Ascending aorta (tissue), 2 donors: ENCODE data around the gene HNRNPUL2. TPM values are rescaled to one million over a fixed set of nuclear protein-coding genes. Genes with fewer than 3 reads are reported as not detected.
"Not testable (repeated sequence)": the region's sequence is repeated elsewhere in the genome, so short reads cannot be mapped to it uniquely, and the experiment has no call there.

Experiments
- DNase-seq, 2 donors: peaks; one replicate each; pipeline ENCODE4 v3.0.0-alpha.2; 2019; ENCODE audit warnings: low spot score in 2 of 2
- H3K27ac ChIP-seq, 2 donors: fragments of 200-600 bp; sonication (generic); one replicate each; pipeline ENCODE4 v1.5.1; 2016 to 2017; ENCODE audit warnings: mild to moderate bottlenecking in 1 of 2
- H3K27me3 ChIP-seq: fragments of 200-600 bp; sonication (generic); one replicate; pipeline ENCODE4 v1.5.1; 2017
- H3K36me3 ChIP-seq, 2 donors: fragments of 200-600 bp; sonication (generic); one replicate each; pipeline ENCODE4 v1.5.1; 2016
- H3K4me1 ChIP-seq, 2 donors: fragments of 200-600 bp; sonication (generic); one replicate each; pipeline ENCODE4 v1.5.1; 2016 to 2017; ENCODE audit warnings: mild to moderate bottlenecking in 1 of 2
- H3K4me3 ChIP-seq, 2 donors: fragments of 200-600 bp; sonication (generic); one replicate each; pipeline ENCODE4 v1.5.1; 2016 to 2017; ENCODE audit warnings: mild to moderate bottlenecking in 1 of 2
- H3K9me3 ChIP-seq, 2 donors: fragments of 200-600 bp; sonication (generic); one replicate each; pipeline ENCODE4 v1.5.1; 2016
- intact Hi-C: fragments of 100-400 bp; cut with DNase I; formaldehyde crosslinking; loops from one replicate; pipeline ENCODE4 v1.15.1; 2023
- total RNA-seq: library from RNA; depleted of rRNA; stranded (reverse); fragments of >200 nt; gene quantifications from one replicate; pipeline ENCODE4 v1.1.0, GENCODE V29; 2016
- TF ChIP-seq, protein P1 (sequence below), 3 experiments: fragments of 200-600 bp in 2 of 3; fragments of 450-650 bp in 1 of 3; sonication (generic) in 2 of 3; IDR thresholded peaks; one replicate each; pipeline ENCODE4 v1.5.1; 2016 to 2019; ENCODE audit warnings: antibody characterized with exemption in 3 of 3, mild to moderate bottlenecking in 1 of 3, moderate library complexity in 1 of 3

HNRNPUL2 gene
- total RNA-seq, 1 donor from 2014 or later, result 14.6 TPM

DNA sequence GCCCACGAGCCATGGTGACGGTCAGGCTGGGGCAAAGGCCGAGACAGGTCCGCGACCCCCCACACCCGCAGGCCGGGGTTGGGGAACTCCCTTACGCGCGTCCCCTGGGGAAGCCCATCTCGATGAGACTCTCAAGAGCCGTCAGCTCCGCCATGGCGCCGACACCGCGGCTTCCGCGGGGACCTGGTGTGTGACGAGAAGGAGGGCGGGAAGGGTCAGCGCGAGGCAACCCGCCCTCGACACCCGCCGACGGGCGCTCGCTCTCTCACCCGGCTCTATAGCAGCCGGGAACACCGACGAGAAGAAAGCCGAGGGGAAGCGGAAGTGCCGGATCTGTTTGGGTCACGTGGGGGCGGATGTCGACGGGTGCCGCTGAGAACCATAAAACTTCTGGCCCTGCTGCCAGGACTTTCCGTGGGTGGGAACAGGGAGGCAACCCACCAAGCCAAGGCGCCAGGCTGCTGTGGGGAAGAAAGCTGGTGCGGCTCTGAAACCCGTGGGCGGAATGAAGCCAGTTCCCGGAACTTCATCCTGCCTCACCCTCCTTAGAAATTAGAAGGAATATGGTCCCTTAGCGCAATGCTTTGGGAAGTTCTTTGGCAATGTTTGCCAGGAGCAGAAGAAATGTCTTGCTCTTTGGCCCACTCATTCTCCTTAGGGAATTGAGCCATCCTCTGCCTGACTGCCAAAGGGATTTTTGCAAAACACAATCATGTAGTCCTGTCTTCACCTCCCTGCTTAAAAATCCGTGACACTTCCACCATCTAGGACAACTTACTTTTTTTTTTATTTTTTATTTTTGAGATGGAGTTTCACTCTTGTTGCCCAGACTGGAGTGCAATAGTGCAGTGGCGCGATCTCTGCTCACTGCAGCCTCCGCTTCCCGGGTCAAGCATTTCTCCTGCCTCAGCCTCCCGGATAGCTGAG is 48.2 kb downstream of the HNRNPUL2 start, which contains the start of gene UBXN1:
TSS of gene UBXN1 (minus strand) at position 304 of the 927 bp plus-strand sequence. CDS start at position 154, 150 bp downstream.
- H3K4me1 ChIP-seq, result peaks cover 7 to 11% of the 10 kb centered on the region in 2 donors
- intact Hi-C loops, result loop anchor here (1.0 to 5.0 kb wide), 4 partner anchors 14 to 77 kb away; partner anchors contain the start of genes C11orf98, CSKMT, INTS5 and MTA2

DNA sequence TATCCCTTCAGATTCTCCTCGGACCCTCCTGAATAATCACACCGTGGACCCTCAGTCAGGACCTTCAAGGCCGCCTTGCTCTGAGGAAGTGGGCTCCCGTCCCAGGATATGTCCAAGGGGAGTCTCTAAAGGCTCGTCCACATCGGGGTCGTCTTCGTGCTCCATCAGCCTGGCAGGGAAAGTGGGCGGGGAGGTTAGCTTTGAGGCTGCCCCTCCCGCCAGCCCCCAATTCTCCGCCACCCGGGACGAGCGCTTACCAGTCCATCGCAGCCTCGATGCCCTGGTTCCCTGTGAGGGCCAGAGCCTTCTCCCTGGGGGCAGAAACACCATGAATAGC is 48.9 kb downstream of the HNRNPUL2 start:
- DNase-seq, result no peak
- Histone ChIP-seq H3K27me3 (no peaks in the 10 kb centered on the region), H3K4me1 (peaks cover 7 to 11% of the 10 kb centered on the region in 2 donors), H3K4me3 (peak overlapping the region; percentile 78 to 100), H3K27ac (peak overlapping the region; percentile 96), H3K36me3 (peaks cover 21 to 27% of the 10 kb centered on the region in 2 donors), H3K9me3 (no peaks in the 10 kb centered on the region)
- intact Hi-C loops, result loop anchor here (2.0 to 5.0 kb wide), 2 partner anchors 26 to 76 kb away; partner anchors contain the start of genes INTS5 and MTA2
- TF ChIP-seq, protein P1, sequence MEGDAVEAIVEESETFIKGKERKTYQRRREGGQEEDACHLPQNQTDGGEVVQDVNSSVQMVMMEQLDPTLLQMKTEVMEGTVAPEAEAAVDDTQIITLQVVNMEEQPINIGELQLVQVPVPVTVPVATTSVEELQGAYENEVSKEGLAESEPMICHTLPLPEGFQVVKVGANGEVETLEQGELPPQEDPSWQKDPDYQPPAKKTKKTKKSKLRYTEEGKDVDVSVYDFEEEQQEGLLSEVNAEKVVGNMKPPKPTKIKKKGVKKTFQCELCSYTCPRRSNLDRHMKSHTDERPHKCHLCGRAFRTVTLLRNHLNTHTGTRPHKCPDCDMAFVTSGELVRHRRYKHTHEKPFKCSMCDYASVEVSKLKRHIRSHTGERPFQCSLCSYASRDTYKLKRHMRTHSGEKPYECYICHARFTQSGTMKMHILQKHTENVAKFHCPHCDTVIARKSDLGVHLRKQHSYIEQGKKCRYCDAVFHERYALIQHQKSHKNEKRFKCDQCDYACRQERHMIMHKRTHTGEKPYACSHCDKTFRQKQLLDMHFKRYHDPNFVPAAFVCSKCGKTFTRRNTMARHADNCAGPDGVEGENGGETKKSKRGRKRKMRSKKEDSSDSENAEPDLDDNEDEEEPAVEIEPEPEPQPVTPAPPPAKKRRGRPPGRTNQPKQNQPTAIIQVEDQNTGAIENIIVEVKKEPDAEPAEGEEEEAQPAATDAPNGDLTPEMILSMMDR (IDR thresholded peaks at IDR 0.05), result no peak

More for the DNA sequence above, 48.2 kb downstream of the HNRNPUL2 start, which contains the start of gene UBXN1:
- no peaks in the 10 kb centered on the region for H3K27me3 ChIP-seq
- peak within 1 kb of the TSS; percentile 78 to 100 for H3K4me3 ChIP-seq
- TF ChIP-seq, protein P1 (IDR thresholded peaks at IDR 0.05), result no peak
- H3K27ac ChIP-seq, result peak within 1 kb of the TSS; percentile 96
- peaks cover 21 to 27% of the 10 kb centered on the region in 2 donors for H3K36me3 ChIP-seq
- no peaks in the 10 kb centered on the region for H3K9me3 ChIP-seq
- DNase-seq, result peak; percentile 55 to 95

DNA sequence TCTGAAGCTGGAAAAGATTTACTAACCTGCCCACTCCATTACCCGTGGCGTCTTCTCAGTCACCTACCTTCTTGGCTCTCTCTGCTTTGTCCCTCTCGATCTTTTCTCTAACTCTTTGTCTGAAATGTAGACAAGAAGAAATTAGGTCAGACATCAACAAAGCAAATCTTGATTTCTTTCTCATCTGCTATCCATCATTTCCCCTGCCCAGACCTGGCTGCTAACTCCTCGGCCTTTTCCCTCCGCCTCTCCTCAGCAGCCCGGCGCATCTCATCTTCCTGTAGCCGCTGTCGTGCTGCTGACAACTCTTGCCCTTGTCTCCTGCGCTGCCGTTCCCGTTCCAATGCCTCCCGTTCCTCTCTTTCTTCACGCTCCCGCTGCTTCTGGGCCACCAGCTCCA is 49.5 kb downstream of the HNRNPUL2 start:
- DNase-seq, result no peak
- Histone ChIP-seq H3K4me1 (peaks cover 9 to 14% of the 10 kb centered on the region in 2 donors), H3K36me3 (peaks cover 21 to 27% of the 10 kb centered on the region in 2 donors), H3K4me3 (peak overlapping the region; percentile 78 to 100), H3K9me3 (no peaks in the 10 kb centered on the region), H3K27me3 (no peaks in the 10 kb centered on the region), H3K27ac (peak overlapping the region in 1 of 2 donors; percentile 96)
- intact Hi-C loops, result loop anchor here (2.0 to 5.0 kb wide), 2 partner anchors 25 to 75 kb away; partner anchors contain the start of genes INTS5 and MTA2
- TF ChIP-seq, protein P1 (IDR thresholded peaks at IDR 0.05), result no peak

DNA sequence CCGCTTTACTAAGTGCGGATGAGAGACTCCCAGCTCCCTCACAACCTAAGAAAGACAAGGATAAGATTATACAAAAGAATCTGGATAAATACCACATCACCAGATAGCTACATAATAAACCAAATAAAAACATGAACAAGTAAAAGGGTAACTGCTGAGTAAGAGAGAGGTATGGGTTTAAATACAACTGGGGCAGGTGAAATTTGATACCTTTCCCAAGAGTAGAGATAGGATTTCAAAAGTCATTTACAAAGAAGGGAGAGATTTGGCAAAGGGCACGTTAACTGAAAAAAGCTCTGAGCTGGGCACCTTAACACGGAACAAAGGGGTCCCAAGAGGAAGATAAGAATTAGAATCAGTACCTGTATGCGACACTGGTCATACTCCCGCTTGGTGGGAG is 50.1 kb downstream of the HNRNPUL2 start:
- Histone ChIP-seq H3K9me3 (no peaks in the 10 kb centered on the region), H3K4me1 (peaks cover 12 to 16% of the 10 kb centered on the region in 2 donors), H3K27me3 (no peaks in the 10 kb centered on the region), H3K36me3 (peaks cover 21 to 27% of the 10 kb centered on the region in 2 donors), H3K27ac (no peak overlapping the region), H3K4me3 (no peak overlapping the region)
- DNase-seq, result no peak
- TF ChIP-seq, protein P1 (IDR thresholded peaks at IDR 0.05), result no peak
- intact Hi-C loops, result loop anchor here (5.0 kb wide), 1 partner anchor 75 kb away; the partner anchor contains the start of gene MTA2

DNA sequence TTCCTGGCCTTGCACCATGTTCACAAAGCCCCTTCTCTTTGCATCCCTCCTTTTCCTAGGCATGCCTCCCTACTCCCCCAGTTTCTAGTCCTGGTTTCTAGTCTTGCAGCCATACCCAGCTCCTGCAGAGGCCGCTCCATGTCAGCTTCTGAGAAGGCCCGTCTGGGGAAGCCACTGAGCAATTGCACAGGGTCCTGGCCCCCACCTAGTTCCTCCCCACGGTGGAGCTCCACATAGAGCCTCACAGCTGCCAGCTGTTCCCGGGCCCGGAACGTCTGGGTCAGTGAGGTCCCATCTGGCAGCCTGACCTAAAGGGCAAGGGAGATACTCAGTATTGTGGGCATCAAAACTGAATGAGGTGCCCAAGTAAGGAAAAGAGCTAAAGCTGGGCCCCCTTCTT is 50.6 kb downstream of the HNRNPUL2 start:
- no peaks in the 10 kb centered on the region for H3K9me3 ChIP-seq

DNA sequence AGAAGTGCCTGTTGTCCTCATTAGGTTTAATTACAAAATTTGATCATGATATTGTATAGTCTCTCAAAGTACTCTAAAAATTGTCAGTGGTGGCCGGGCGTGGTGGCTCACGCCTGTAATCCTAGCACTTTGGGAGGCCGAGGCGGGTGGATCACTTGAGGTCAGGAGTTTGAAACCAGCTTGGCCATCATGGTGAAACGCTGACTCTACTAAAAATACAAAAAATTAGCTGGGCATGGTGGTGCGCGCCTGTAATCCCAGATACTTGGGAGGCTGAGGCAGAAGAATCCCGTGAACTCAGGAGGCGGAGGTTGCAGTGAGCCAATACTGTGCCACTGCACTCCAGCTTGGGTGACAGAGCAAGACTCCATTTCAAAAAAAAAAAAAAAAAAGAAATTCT is 51.8 kb downstream of the HNRNPUL2 start:
- H3K9me3 ChIP-seq, H3K27ac ChIP-seq, H3K4me3 ChIP-seq, H3K27me3 ChIP-seq, DNase-seq: not testable (repeated sequence)
- peaks cover 21 to 27% of the 10 kb centered on the region in 2 donors for H3K36me3 ChIP-seq
- peaks cover 17 to 19% of the 10 kb centered on the region in 2 donors for H3K4me1 ChIP-seq
- intact Hi-C loops, result loop anchor here (5.0 kb wide), 1 partner anchor 73 kb away; the partner anchor contains the start of gene MTA2

More for the DNA sequence above, 50.6 kb downstream of the HNRNPUL2 start:
- TF ChIP-seq, protein P1 (IDR thresholded peaks at IDR 0.05), result no peak
- H3K27me3 ChIP-seq, result no peaks in the 10 kb centered on the region
- peaks cover 21 to 27% of the 10 kb centered on the region in 2 donors for H3K36me3 ChIP-seq
- intact Hi-C loops, result loop anchor here (5.0 kb wide), 1 partner anchor 74 kb away; the partner anchor contains the start of gene MTA2
- H3K4me3 ChIP-seq, result no peak overlapping the region
- H3K4me1 ChIP-seq, result peaks cover 12 to 16% of the 10 kb centered on the region in 2 donors
- no peak overlapping the region for H3K27ac ChIP-seq
- DNase-seq, result no peak
